WTC11 (cell line): ENCODE data around the gene SKOR2. TPM values are rescaled to one million over a fixed set of nuclear protein-coding genes. Genes with fewer than 3 reads are reported as not detected.

ENCODE experiments used
- ATAC-seq: fragments of 200-7000 bp; cut with Tn5 transposase; 2 replicates; pipeline ENCODE4 v1.10.0; 2021; ENCODE audit warnings: mild to moderate bottlenecking, moderate library complexity
- CTCF ChIA-PET: fragments of 300-600 bp; sonication (Branson Sonifier 250); formaldehyde crosslinking; loops from one replicate; lab custom pipeline; 2021; ENCODE audit warnings: antibody characterized with exemption; lab: Charles Lee
- POLR2A ChIA-PET: fragments of 350-600 bp; sonication (Branson Sonifier 250); formaldehyde crosslinking; loops from one replicate; lab custom pipeline; 2021; ENCODE audit warnings: antibody characterized with exemption; lab: Charles Lee
- DNase-seq: peaks from one replicate; pipeline ENCODE4 v3.0.0; 2021; ENCODE audit warnings: low spot score
- H3K27ac Mint-ChIP-seq: 2 replicates; pipeline ENCODE4 v1.8.0; 2021; ENCODE audit warnings: mixed read lengths
- H3K27me3 Mint-ChIP-seq: 2 replicates; pipeline ENCODE4 v1.8.0; 2021; ENCODE audit warnings: low read depth, mild to moderate bottlenecking, moderate library complexity, mixed read lengths
- H3K36me3 Mint-ChIP-seq: 2 replicates; pipeline ENCODE4 v1.8.0; 2021; ENCODE audit warnings: mixed read lengths
- H3K4me1 Mint-ChIP-seq: 2 replicates; pipeline ENCODE4 v1.8.0; 2022; ENCODE audit warnings: mixed read lengths
- H3K4me3 Mint-ChIP-seq: 2 replicates; pipeline ENCODE4 v1.8.0; 2021; ENCODE audit warnings: mild to moderate bottlenecking, moderate library complexity, mixed read lengths
- H3K9me3 Mint-ChIP-seq: 2 replicates; pipeline ENCODE4 v1.8.0; 2021; ENCODE audit warnings: mixed read lengths
- CBFB ChIP-seq: sonication (generic); formaldehyde crosslinking; IDR thresholded peaks from 2 replicates; pipeline ENCODE4 v1.8.1; 2022; ENCODE audit warnings: mild to moderate bottlenecking, low read depth, missing genetic modification reagents
- ESRRA ChIP-seq: sonication (generic); formaldehyde crosslinking; IDR thresholded peaks from 2 replicates; pipeline ENCODE4 v1.8.1; 2022; ENCODE audit warnings: mild to moderate bottlenecking, missing genetic modification reagents, borderline replicate concordance
- IRF2 ChIP-seq: sonication (generic); formaldehyde crosslinking; IDR thresholded peaks from 2 replicates; pipeline ENCODE4 v1.8.0; 2022; ENCODE audit warnings: low read depth, missing genetic modification reagents, borderline replicate concordance
- JAZF1 ChIP-seq: fragments of 250-450 bp; sonication (Bioruptor Pico); IDR thresholded peaks from 2 replicates; pipeline ENCODE4 v1.9.0; 2021; ENCODE audit warnings: moderate library complexity, mild to moderate bottlenecking, inconsistent platforms
- JUN ChIP-seq: sonication (generic); formaldehyde crosslinking; IDR thresholded peaks from 2 replicates; pipeline ENCODE4 v1.8.0; 2023; ENCODE audit warnings: mild to moderate bottlenecking, missing genetic modification reagents
- MXD4 ChIP-seq: fragments of 250-450 bp; sonication (Bioruptor Pico); IDR thresholded peaks from 2 replicates; pipeline ENCODE4 v1.8.0; 2021; ENCODE audit warnings: mild to moderate bottlenecking, moderate library complexity, borderline replicate concordance
- MYBL2 ChIP-seq: sonication (generic); formaldehyde crosslinking; IDR thresholded peaks from 2 replicates; pipeline ENCODE4 v1.8.1; 2023; ENCODE audit warnings: mild to moderate bottlenecking, moderate library complexity, missing genetic modification reagents
- NFE2L1 ChIP-seq: sonication (generic); formaldehyde crosslinking; IDR thresholded peaks from 2 replicates; pipeline ENCODE4 v1.8.1; 2023; ENCODE audit warnings: missing genetic modification reagents
- TCF7 ChIP-seq: sonication (generic); formaldehyde crosslinking; IDR thresholded peaks from 2 replicates; pipeline ENCODE4 v1.8.0; 2022; ENCODE audit warnings: mild to moderate bottlenecking, low read depth, missing genetic modification reagents, moderate library complexity
- TEAD1 ChIP-seq: sonication (generic); formaldehyde crosslinking; IDR thresholded peaks from 2 replicates; pipeline ENCODE4 v1.8.0; 2022; ENCODE audit warnings: mild to moderate bottlenecking, missing genetic modification reagents
- ZBTB21 ChIP-seq: sonication (generic); formaldehyde crosslinking; IDR thresholded peaks from 2 replicates; pipeline ENCODE4 v1.8.1; 2023; ENCODE audit warnings: mild to moderate bottlenecking, missing genetic modification reagents, borderline replicate concordance
- ZNF416 ChIP-seq: fragments of 250-450 bp; sonication (Bioruptor Pico); IDR thresholded peaks from 2 replicates; pipeline ENCODE4 v1.9.0; 2021; ENCODE audit warnings: mild to moderate bottlenecking, inconsistent platforms
- total RNA-seq: library from RNA; stranded (reverse); gene quantifications from 3 replicates; pipeline ENCODE4 v1.2.3, GENCODE V29; 2021
- TF ChIP-seq, protein P1 (sequence below): sonication (generic); formaldehyde crosslinking; IDR thresholded peaks from 2 replicates; pipeline ENCODE4 v1.8.1; 2023; ENCODE audit warnings: mild to moderate bottlenecking, moderate library complexity, missing genetic modification reagents
- TF ChIP-seq, protein P2 (sequence below): fragments of 250-450 bp; sonication (Bioruptor Pico); IDR thresholded peaks from 2 replicates; pipeline ENCODE4 v1.9.0; 2021; ENCODE audit warnings: mild to moderate bottlenecking, borderline replicate concordance
- TF ChIP-seq, protein P3 (sequence below): sonication (generic); formaldehyde crosslinking; IDR thresholded peaks from 2 replicates; pipeline ENCODE4 v1.8.0; 2022; ENCODE audit warnings: mild to moderate bottlenecking, missing genetic modification reagents
- TF ChIP-seq, protein P4 (sequence below): sonication (generic); formaldehyde crosslinking; IDR thresholded peaks from 2 replicates; pipeline ENCODE4 v1.8.0; 2023; ENCODE audit warnings: missing genetic modification reagents, mild to moderate bottlenecking, borderline replicate concordance
- TF ChIP-seq, protein P5 (sequence below): sonication (generic); formaldehyde crosslinking; conservative IDR thresholded peaks from 2 replicates; pipeline ENCODE4 v1.8.1; 2022; ENCODE audit warnings: mild to moderate bottlenecking, missing genetic modification reagents
- TF ChIP-seq, protein P6 (sequence below): sonication (generic); formaldehyde crosslinking; IDR thresholded peaks from 2 replicates; pipeline ENCODE4 v1.8.1; 2022; ENCODE audit warnings: low read depth, mild to moderate bottlenecking, moderate library complexity, missing genetic modification reagents, borderline replicate concordance
- TF ChIP-seq, protein P7 (sequence below): sonication (generic); formaldehyde crosslinking; IDR thresholded peaks from 2 replicates; pipeline ENCODE4 v1.8.1; 2023; ENCODE audit warnings: mild to moderate bottlenecking, missing genetic modification reagents
- TF ChIP-seq, protein P8 (sequence below): fragments of 250-450 bp; sonication (Bioruptor Pico); IDR thresholded peaks from 2 replicates; pipeline ENCODE4 v1.9.0; 2021; ENCODE audit warnings: moderate library complexity, mild to moderate bottlenecking, inconsistent platforms, borderline replicate concordance

SKOR2 gene
- total RNA-seq, 1 experiment from 2014 or later = 1.3 TPM

DNA sequence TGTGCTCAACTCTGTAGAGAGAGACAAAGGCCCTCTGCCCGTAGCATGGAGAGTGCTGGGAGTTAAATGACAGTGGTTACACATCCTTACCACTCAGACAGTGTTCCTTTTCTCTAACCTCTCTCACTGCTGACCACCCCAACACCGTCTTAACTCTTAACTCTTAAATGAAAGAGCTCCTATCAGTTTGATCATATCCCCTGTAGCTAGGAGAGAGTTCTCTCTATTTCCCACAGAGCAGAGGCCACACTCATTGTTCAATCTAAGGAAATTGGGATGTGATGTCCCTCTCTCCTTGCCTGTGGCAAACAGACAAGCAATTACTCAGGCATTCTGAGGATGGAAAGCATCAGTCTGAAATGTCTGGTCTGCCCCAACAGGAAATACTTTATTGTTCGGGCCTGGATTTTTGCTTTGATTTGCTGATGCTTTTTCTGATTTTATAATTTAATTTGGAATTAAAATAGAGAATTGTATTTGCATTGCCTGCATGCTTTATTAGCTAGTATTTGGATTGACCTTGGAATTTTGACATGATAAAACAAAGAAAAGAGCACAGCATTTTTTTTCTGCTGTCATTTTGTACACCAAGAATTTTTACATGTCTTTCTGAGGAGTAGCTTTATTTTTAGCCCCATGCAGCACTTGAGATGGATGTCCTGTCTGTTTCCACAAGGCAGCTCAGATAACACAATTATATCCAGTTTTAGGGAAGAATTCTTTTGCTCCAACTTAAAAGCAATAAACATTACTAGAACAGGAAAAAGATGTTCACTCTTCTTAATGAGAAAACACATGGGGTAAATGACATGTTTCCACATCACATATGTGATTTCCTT lies 47.6 kb downstream of the SKOR2 start:
- H3K4me1 Mint-ChIP-seq = peaks cover 9% of the 10 kb centered on the region
- POLR2A ChIA-PET = no interaction called here
- no peak overlapping the region for H3K4me3 Mint-ChIP-seq
- DNase-seq (no peak), ATAC-seq (no peak)
- CTCF ChIA-PET = interaction anchor here (0.5 to 4.0 kb wide), 17 partner anchors 9 to 551 kb away, joined by 3 to 38 read pairs (median 11); partner anchors contain the start of gene HDHD2
- no peaks in the 10 kb centered on the region for H3K27me3 Mint-ChIP-seq
- TF ChIP-seq ZBTB21 (CRISPR knock-in tag) (no peak), MYBL2 (CRISPR knock-in tag) (no peak), TCF7 (no peak), JAZF1 (CRISPR knock-in tag) (no peak), TEAD1 (CRISPR knock-in tag) (no peak), NFE2L1 (no peak), ZNF416 (CRISPR knock-in tag) (no peak), JUN (CRISPR knock-in tag) (no peak), ESRRA (CRISPR knock-in tag) (no peak), CBFB (CRISPR knock-in tag) (no peak), MXD4 (CRISPR knock-in tag) (no peak), IRF2 (no peak)
- TF ChIP-seq, protein P1, sequence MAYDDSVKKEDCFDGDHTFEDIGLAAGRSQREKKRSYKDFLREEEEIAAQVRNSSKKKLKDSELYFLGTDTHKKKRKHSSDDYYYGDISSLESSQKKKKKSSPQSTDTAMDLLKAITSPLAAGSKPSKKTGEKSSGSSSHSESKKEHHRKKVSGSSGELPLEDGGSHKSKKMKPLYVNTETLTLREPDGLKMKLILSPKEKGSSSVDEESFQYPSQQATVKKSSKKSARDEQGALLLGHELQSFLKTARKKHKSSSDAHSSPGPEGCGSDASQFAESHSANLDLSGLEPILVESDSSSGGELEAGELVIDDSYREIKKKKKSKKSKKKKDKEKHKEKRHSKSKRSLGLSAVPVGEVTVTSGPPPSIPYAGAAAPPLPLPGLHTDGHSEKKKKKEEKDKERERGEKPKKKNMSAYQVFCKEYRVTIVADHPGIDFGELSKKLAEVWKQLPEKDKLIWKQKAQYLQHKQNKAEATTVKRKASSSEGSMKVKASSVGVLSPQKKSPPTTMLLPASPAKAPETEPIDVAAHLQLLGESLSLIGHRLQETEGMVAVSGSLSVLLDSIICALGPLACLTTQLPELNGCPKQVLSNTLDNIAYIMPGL (CRISPR knock-in tag) = no peak
- TF ChIP-seq, protein P2, sequence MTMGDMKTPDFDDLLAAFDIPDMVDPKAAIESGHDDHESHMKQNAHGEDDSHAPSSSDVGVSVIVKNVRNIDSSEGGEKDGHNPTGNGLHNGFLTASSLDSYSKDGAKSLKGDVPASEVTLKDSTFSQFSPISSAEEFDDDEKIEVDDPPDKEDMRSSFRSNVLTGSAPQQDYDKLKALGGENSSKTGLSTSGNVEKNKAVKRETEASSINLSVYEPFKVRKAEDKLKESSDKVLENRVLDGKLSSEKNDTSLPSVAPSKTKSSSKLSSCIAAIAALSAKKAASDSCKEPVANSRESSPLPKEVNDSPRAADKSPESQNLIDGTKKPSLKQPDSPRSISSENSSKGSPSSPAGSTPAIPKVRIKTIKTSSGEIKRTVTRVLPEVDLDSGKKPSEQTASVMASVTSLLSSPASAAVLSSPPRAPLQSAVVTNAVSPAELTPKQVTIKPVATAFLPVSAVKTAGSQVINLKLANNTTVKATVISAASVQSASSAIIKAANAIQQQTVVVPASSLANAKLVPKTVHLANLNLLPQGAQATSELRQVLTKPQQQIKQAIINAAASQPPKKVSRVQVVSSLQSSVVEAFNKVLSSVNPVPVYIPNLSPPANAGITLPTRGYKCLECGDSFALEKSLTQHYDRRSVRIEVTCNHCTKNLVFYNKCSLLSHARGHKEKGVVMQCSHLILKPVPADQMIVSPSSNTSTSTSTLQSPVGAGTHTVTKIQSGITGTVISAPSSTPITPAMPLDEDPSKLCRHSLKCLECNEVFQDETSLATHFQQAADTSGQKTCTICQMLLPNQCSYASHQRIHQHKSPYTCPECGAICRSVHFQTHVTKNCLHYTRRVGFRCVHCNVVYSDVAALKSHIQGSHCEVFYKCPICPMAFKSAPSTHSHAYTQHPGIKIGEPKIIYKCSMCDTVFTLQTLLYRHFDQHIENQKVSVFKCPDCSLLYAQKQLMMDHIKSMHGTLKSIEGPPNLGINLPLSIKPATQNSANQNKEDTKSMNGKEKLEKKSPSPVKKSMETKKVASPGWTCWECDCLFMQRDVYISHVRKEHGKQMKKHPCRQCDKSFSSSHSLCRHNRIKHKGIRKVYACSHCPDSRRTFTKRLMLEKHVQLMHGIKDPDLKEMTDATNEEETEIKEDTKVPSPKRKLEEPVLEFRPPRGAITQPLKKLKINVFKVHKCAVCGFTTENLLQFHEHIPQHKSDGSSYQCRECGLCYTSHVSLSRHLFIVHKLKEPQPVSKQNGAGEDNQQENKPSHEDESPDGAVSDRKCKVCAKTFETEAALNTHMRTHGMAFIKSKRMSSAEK (CRISPR knock-in tag) = no peak
- TF ChIP-seq, protein P3, sequence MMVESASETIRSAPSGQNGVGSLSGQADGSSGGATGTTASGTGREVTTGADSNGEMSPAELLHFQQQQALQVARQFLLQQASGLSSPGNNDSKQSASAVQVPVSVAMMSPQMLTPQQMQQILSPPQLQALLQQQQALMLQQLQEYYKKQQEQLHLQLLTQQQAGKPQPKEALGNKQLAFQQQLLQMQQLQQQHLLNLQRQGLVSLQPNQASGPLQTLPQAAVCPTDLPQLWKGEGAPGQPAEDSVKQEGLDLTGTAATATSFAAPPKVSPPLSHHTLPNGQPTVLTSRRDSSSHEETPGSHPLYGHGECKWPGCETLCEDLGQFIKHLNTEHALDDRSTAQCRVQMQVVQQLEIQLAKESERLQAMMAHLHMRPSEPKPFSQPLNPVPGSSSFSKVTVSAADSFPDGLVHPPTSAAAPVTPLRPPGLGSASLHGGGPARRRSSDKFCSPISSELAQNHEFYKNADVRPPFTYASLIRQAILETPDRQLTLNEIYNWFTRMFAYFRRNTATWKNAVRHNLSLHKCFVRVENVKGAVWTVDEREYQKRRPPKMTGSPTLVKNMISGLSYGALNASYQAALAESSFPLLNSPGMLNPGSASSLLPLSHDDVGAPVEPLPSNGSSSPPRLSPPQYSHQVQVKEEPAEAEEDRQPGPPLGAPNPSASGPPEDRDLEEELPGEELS (CRISPR knock-in tag) = no peak
- TF ChIP-seq, protein P4, sequence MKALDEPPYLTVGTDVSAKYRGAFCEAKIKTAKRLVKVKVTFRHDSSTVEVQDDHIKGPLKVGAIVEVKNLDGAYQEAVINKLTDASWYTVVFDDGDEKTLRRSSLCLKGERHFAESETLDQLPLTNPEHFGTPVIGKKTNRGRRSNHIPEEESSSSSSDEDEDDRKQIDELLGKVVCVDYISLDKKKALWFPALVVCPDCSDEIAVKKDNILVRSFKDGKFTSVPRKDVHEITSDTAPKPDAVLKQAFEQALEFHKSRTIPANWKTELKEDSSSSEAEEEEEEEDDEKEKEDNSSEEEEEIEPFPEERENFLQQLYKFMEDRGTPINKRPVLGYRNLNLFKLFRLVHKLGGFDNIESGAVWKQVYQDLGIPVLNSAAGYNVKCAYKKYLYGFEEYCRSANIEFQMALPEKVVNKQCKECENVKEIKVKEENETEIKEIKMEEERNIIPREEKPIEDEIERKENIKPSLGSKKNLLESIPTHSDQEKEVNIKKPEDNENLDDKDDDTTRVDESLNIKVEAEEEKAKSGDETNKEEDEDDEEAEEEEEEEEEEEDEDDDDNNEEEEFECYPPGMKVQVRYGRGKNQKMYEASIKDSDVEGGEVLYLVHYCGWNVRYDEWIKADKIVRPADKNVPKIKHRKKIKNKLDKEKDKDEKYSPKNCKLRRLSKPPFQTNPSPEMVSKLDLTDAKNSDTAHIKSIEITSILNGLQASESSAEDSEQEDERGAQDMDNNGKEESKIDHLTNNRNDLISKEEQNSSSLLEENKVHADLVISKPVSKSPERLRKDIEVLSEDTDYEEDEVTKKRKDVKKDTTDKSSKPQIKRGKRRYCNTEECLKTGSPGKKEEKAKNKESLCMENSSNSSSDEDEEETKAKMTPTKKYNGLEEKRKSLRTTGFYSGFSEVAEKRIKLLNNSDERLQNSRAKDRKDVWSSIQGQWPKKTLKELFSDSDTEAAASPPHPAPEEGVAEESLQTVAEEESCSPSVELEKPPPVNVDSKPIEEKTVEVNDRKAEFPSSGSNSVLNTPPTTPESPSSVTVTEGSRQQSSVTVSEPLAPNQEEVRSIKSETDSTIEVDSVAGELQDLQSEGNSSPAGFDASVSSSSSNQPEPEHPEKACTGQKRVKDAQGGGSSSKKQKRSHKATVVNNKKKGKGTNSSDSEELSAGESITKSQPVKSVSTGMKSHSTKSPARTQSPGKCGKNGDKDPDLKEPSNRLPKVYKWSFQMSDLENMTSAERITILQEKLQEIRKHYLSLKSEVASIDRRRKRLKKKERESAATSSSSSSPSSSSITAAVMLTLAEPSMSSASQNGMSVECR (CRISPR knock-in tag) = no peak
- TF ChIP-seq, protein P5, sequence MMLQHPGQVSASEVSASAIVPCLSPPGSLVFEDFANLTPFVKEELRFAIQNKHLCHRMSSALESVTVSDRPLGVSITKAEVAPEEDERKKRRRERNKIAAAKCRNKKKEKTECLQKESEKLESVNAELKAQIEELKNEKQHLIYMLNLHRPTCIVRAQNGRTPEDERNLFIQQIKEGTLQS (CRISPR knock-in tag) = no peak
- TF ChIP-seq, protein P6, sequence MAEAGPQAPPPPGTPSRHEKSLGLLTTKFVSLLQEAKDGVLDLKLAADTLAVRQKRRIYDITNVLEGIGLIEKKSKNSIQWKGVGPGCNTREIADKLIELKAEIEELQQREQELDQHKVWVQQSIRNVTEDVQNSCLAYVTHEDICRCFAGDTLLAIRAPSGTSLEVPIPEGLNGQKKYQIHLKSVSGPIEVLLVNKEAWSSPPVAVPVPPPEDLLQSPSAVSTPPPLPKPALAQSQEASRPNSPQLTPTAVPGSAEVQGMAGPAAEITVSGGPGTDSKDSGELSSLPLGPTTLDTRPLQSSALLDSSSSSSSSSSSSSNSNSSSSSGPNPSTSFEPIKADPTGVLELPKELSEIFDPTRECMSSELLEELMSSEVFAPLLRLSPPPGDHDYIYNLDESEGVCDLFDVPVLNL (CRISPR knock-in tag) = no peak
- TF ChIP-seq, protein P7, sequence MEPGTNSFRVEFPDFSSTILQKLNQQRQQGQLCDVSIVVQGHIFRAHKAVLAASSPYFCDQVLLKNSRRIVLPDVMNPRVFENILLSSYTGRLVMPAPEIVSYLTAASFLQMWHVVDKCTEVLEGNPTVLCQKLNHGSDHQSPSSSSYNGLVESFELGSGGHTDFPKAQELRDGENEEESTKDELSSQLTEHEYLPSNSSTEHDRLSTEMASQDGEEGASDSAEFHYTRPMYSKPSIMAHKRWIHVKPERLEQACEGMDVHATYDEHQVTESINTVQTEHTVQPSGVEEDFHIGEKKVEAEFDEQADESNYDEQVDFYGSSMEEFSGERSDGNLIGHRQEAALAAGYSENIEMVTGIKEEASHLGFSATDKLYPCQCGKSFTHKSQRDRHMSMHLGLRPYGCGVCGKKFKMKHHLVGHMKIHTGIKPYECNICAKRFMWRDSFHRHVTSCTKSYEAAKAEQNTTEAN = no peak
- TF ChIP-seq, protein P8, sequence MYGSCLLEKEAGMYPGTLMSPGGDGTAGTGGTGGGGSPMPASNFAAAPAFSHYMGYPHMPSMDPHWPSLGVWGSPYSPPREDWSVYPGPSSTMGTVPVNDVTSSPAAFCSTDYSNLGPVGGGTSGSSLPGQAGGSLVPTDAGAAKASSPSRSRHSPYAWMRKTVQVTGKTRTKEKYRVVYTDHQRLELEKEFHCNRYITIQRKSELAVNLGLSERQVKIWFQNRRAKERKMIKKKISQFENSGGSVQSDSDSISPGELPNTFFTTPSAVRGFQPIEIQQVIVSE (CRISPR knock-in tag) = no peak
- no peaks in the 10 kb centered on the region for H3K36me3 Mint-ChIP-seq
- no peak overlapping the region for H3K27ac Mint-ChIP-seq
- H3K9me3 Mint-ChIP-seq = no peaks in the 10 kb centered on the region
